GM21717 (cell line): Measurements from ENCODE around the gene MTHFS.
A peak's percentile ranks its signal among the peaks of the same experiment; 100 is the strongest.

ENCODE experiments used
- ATAC-seq: cut with Tn5 transposase; IDR thresholded peaks from one replicate; pipeline ENCODE4 v1.9.1; 2021; ENCODE audit warnings: mild to moderate bottlenecking, moderate library complexity; ENCODE audit not compliant: unreplicated experiment

Gene MTHFS

DNA sequence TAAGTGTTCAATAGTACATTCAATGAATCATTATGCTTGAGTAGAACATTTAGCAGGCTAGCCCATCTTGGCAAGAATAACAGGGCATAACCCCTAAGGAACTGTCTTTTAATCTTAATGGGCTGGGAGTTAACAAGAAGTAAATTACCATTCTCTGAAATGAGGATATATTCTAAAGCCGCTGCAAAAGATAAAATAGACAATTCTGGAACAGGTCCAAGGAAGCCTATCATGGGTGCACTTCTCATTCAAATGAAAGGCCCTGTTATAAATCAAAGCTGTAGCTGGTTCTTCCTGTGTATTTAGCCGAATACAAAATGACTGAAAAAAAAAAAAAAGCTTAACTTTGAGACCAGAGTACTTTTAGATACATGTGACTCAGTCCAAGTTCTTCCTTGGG is 15.6 kb downstream of the MTHFS start:
- no peak for ATAC-seq

DNA sequence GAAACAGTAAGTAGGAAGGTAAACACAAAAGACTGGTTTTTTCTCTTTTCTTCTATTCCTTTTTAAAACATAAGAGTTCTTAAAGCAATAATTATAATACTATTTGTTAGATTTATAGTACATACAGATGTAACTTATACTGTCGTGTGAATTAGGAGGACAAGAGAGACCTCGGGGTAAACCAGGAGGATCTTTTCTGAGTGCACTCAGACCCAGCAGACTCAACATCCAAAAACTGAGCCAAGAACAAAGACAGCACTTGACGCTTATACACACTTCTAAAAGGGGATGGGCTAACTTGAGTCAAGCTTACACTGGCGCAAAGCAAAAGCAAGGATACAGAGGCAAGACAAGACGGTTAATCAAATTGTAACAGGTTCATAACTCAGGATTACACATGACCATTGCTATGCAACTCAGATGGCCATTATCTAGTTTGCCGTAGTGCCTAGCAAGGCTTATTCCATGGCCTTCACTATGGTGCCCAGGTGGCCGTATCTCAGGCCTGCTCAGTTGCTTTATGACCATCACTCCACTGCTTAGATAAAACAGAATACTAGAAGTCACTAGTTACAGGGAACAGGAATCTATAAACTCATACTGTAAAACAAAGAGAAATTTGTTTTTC is 18.6 kb downstream of the MTHFS start:
- ATAC-seq, result no peak

DNA sequence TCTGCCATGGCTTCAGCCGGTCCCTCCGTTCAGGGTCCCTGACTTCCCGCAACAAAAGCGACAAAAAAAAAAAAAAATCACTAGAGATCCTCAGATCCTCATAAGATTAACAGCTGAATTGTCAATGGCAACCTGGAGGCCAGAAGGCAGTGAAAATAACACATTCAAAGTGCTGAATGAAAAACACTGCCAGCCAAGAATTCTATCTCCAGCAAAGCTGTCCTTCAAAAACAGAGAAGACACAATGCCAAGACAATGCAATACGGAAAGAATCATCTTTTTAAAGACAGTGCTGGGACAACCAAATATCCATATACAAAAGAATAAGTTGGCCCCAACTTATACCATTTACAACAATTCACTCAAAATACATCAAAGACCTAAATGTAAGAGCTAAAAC is 21.6 kb downstream of the MTHFS start:
- ATAC-seq, result no peak

DNA sequence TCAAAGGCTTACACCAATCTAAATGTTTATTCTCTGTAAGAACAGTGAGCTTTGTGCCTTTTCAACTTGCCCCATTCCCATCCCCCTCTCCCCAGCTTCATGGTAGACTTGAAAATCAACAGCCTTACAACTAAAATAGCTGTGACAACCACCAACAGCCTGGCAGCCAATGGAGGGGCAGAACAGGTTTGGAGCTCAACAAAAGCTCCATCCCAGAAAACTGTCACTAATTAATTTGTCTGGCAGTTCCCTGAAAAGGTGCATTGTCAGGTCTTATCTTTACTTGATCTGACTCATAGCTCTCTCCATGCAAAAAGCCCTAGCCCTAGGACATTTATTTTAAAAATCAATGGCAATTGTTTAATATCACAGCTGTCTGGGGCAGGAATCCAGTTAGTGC is 22.6 kb downstream of the MTHFS start:
- no peak for ATAC-seq

DNA sequence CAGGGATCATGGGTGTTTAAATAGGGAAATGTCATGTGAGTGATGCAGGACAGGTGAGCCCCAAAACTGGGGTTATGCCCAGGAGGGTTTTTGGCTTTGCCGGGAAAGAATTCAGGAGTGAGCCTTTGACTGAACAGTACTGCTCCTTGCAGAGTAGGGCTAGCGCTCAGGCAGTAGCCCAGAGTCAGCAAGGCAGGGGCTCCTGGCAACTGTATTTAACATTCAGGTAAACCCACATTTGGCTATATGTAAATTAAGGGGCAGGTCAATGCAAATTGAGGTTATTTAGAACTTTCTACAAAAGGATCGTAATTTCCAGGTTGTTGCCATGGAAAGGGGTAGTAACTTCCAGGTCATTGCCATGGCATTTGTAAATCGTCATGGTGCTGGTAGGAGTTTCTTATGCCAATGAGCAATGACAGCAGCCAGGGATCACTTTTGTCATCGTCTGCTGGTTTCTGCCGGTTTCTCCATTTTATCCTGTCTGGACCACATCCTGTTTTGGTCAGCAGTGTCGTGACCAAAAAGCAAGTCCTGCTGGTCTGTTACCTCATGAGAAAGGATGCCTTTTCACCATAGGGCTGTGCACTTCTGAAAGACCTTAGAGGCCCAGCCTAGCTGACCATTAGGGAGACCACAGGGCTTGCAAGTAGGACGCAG is 24.3 kb downstream of the MTHFS start:
- ATAC-seq, result no peak

DNA sequence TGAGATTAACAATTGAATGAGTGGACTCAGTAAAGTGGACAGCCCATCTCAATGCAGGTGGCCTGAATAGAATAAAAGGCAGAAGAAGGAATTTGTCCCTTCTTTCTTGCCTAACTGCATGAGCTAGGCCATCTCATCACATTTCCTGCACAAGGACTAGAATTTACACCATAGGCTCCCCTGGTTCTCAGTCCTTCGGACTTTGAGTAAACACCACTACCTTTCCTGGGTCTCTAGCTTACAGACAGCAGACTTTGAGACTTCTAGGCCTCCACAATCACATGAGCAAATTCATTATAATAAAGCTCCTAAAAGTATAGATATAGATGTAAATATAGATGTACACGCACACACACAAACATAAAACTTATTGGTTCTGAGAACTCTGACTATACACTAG is 28.3 kb downstream of the MTHFS start:
- ATAC-seq, result no peak

DNA sequence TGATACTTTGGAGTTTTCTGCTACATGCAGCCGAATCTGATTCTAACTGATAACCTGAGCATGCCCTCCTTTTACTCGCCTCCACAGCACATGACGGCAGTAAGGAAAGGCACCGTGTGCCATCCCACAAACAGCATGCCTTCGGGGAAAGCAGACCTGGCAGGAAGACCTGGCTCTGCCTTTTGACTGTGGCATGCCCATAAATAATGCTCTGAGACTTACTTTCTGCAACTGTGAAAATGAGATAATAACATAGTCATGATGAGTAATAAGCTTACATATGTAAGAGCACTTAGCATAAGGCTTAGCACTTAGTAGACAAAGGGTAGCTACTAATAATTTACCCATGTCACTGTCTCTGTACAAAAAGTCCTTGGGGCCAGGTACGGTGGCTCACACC is 32.9 kb downstream of the MTHFS start:
- ATAC-seq, result no peak

DNA sequence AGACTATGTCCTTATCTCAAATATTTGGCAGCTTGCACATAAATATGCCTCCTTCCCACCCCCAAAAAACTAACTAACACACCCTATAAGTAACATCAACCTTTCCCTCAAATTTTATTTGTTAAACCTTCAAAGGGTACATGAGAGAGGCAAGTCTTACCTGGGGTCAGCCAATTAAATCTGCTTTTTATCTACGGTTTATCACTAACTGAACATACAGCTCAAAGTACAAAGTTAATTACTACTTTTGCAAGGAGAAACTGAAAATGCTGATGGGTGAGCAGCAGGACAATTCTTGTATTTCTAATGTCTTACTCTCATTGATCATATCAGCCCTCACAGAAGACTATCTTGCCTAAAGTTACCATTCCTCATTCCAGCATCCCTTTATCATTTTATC is 34.6 kb downstream of the MTHFS start:
- ATAC-seq, result no peak

DNA sequence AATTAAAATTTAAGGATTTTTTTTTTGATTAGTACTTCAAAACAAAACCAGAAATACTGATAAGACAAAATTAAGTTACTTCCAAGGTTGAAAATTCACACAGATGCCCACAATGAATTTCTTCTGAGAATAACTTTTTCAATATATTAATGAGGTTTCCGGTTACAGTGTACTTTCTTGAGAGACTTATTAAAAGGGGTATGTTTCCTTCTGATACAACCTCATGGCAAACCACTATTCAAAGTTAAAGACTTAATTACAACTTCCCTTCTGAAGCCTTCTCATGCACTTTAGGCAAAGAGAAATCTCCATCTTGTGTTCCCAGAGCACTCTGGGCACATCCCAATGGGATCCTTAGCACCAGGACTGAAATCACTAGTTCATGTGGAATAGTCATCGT is 36.2 kb downstream of the MTHFS start:
- no peak for ATAC-seq

DNA sequence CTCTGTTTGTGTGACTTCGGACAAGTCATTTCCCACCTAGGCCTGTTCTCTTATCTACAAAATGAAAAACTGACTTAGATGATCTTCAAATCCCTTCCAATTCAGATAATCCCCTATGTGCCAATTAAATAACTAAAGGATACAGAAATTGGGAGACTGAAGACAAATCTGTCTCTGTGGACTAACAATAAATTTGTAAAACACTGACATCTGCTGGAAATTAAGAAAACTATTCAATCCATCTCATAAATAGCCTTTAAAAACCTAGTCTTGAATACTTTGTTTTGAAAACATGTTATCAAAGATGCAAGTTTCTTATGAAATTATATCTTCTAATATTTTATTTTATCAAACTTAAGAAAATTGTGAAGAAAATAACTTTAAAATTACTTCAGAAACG is 38.3 kb downstream of the MTHFS start:
- ATAC-seq, result no peak

DNA sequence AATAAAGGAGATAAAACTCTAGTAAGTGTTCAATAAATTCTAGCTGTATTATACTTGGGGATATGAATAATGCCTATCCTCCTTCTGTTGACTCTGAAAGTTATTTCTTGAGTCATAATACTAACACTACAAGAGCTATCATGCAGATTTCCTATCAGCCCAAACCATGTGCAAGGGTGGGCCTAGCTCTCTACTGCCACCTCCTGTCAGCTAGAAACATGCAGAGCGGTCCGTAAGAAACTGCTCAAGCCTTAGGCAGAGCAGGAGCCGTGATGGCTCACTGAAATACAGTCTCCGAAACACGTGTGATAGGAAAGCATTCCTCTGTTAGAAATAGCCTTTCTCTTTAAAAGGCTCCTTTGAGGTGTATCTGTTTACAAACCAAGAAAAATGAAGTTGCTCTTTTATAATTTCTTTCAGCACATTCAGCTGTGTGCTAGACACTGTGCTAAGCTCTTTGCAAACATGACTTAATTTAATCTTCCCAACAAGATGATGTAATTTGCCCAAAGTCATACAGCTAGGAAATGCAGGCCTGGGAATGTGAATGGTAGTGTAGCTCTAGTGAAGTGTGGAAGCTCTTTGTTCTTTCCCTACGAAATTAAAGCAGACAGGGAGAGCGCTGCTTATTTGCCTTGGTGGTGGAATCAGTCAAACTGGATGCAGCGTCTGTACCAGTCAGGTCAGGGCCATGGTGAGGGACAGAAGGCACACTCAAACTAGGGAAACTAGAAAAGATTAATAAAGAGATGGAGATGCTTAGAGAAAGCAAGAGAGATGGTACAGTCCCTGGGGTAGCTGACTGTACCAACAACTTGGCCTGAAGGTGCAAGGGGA is 43.1 kb downstream of the MTHFS start:
- peak; percentile 82 for ATAC-seq

DNA sequence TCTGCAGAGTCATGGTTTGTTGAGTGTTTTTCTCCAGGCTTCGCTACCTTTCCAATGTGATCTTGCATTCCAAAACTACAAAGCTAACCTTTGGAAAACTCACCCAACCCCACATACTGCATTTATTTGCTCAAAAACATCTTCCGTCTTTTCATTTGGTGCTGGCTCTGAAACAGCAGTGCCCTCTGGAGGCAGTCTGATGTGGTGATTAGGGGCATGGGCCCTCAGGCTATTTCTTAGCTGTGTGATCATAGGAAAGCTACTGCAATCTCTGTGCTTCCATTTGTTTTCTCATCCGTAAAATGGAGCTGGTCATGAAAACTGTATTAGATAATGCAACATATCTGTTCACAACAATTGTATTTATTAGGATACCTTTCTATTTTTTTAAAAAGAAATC is 47.0 kb downstream of the MTHFS start:
- ATAC-seq, result no peak

DNA sequence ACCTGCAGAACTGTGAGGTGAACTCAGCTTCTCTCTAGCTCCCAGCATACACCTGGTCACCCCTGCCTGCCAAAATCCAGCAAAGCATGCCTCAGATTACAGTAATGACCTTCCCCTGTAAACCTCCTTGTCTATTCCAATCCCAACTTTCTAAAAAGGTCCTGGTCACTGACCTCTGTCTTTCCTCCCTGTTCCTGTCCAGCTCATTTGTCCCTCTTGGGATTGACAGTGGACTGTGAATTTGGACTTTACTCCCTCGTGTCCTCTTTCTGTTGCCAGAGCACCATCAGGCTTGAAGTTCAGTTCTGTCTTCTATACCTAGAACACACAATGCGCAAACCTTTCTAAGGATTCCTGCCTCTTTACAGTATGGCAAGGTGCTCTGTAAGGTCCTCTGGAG is 50.3 kb downstream of the MTHFS start:
- no peak for ATAC-seq

DNA sequence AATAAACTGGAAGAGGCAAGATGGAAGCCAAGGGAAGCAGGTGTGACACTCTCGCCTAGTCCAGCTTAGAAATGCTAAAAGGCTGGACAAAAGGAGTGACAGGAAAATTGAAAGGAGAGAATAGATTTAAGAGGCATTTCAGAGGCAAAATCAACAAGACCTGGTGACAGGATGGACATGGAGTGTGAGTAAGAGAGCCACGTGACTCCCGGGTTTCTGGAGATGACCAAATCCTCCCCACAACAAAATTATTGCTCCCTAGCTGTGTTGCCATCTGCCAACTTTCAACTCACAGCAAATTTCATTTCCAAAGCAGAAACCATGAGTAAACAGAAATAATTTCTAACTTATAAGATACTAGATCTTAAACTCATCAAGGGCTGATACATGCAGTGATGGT is 52.6 kb downstream of the MTHFS start:
- ATAC-seq, result no peak

DNA sequence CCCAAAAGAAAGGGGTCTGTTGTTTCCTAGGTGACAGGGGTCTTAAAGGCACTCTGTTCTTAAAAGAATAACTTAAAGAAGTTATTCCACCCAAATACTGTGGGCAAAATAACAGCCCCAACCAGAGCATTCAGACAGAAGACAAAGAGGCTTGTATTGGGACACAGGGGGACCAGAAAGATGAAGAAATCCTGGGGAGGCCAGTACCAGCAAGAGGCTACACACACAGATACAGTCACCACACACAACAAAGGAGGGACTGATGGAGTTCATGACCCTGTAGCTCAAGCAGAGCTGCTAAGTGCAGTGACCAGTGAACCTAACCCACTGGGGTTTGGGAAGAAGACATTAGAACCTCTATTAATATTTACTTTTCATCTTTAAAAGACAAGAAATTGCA is 59.0 kb downstream of the MTHFS start:
- no peak for ATAC-seq

DNA sequence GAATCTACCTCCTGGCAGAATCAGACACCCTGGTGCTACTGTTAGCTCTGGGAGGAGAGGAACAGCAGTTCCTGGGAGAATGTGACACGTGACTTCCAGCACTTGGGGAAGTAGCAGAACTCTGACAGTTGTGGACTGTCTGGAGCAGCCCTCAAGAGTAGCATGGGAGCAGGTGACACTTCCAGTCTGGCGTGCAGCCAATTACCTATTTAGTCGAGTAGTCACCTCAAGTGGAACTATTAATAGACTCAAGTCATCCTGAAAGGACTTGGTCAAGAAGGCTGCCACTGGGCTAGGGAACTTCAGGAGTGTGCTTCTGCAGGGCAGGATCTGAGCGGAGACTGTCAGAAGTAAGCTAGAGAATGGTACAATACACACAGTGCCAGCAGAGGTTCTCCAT is 62.3 kb downstream of the MTHFS start:
- no peak for ATAC-seq

DNA sequence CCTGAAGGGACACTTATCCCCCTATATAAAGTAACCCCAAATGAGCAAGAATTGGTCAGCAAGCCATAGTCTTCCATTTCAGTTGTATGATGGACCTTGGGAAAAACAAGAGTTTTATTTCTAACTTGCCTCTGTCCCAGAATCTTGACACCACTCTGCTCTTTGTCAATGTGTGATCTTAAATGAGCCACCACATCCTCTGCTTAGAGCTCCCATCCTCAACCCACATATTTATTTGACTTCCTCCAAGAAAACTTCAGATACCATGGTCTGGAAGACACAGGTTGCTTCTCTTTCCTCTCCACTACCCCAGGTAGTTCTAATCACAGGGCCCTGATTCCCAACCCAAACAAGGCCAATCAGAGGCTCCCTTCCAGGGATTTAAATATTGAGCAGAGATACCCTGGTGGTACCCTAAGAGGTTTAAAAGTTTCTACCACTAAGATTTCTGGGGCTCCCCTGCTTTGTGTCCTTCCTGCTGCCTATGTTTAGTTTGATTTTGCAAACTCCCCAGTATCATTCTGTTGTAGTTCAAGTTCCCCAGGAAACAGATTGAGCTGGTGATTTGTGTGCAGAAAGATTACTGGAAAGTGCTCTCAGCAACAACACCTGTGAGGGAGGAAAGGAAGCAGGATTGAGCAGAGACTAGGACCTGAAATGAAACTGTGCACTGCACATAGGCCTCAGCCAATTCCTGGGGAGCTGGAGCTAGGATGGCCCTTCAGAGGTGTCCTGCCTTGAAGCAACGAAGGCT is 64.3 kb downstream of the MTHFS start:
- ATAC-seq, result no peak

DNA sequence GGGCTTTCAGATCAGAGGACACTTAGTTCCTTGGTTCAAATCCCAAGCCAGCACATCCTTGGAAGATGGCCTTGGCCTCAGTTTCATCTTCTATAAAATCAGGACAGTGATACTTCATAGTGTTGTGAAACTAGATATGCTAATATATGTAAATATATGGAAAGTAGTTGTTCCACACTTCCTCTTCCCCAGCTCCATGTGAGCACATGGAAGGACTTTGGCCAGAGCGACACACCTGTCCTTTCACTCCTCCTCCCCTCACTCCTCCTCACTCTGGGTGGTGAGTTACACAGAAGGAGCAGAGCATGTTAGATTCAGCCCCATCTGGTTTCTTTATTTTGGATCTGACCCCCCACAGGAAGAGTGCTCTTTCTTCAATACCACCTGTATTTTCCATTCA is 65.2 kb downstream of the MTHFS start:
- no peak for ATAC-seq

DNA sequence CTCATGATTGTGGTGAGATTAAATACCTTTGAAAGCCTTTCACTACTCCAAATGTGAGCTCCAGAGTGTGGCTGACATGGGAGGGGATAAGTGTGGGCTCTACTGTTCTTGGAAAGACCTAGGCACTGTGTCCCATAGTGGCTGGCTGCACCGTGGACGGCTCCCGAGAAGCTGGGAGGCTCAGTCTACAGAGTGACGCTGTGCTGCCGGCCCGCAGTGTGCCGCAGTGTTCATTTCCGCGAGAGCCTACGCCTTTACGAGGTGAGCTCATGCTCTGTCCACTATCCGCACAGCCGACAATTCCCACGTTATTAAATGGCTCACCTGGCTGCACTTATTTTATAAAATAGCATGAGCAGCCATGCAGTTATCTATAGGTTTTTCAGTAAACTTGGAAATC is 66.9 kb downstream of the MTHFS start:
- ATAC-seq, result no peak

DNA sequence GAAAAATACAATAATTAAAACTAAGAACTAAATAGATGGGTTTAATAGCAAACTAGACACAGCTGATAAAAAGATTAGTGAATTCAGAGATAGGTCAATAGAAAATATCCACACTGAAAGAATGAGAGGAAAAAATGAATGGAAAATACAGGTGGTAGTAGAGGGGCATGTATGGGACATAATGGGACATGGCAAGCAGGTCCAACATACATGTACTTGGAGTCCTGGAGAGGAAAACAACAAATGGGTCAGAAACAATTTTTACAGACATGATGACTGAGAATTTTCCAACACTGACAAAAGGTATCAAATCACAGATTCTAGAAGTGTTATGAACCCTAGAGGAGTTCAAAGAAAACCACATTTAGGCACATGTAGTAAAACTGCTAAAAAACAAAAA is 68.4 kb downstream of the MTHFS start:
- no peak for ATAC-seq

DNA sequence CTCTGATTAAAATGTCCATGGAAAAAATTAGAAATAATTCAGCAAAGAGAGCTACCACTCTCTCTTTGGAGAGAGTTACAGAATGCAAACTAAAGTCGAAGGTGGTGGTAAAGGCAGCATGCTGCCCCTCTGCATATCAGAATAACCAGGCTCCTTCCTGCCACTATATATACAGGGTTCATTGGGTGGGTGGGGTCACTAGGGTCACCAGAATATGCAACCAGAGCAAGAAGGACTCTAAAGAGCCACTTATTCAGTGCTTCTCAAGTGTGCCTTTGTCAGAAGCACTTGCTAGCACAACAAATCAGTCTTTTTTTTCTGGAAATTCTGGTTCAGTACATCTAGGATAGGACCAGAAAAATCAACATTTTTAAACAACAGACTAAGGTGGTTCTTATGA is 70.0 kb downstream of the MTHFS start:
- ATAC-seq, result no peak
